Motor neuron (in vitro differentiated cells): Measurements from ENCODE around the gene ANXA7. TPM values are rescaled to one million over a fixed set of nuclear protein-coding genes. Genes with fewer than 3 reads are reported as not detected.
"Not testable (repeated sequence)": the region's sequence is repeated elsewhere in the genome, so short reads cannot be mapped to it uniquely, and the experiment has no call there.

Experiments used
- ATAC-seq, 8 experiments: fragments of 200-7000 bp; cut with Tn5 transposase; replicated peaks in 6 of 8; 2 replicates each; pipeline ENCODE4 v1.8.0; 2021; ENCODE audit warnings: mild to moderate bottlenecking in 8 of 8, moderate library complexity in 8 of 8
- H3K27ac ChIP-seq, 2 donors: fragments of 250-450 bp; sonication (Bioruptor Pico); 2 replicates each; pipeline ENCODE4 v1.9.0; 2021; ENCODE audit warnings: antibody characterized with exemption in 2 of 2, mild to moderate bottlenecking in 2 of 2, moderate library complexity in 1 of 2
- H3K4me1 ChIP-seq, 2 donors: fragments of 250-450 bp; sonication (Bioruptor Pico); replicated peaks in 1 of 2; 2 replicates each; pipeline ENCODE4 v1.6.1; 2021; ENCODE audit warnings: antibody characterized with exemption in 2 of 2, mild to moderate bottlenecking in 2 of 2, moderate library complexity in 1 of 2
- H3K4me3 ChIP-seq, 5 donors: fragments of 250-450 bp; sonication (Bioruptor Pico); 2 replicates each; pipeline ENCODE4 v1.9.0; 2021; ENCODE audit warnings: antibody characterized with exemption in 5 of 5, mild to moderate bottlenecking in 5 of 5, moderate library complexity in 4 of 5
- WGBS, 10 experiments: fragments of 450-650 bp; shearing (Covaris generic); methylation state at CpG; one replicate each; pipeline ENCODE4 v1.0.0; 2022; 5-methylcytosine and 5-hydroxymethylcytosine counted together
- in situ Hi-C, 9 experiments: fragments of 400-800 bp; cut with MboI; loops; one replicate each; pipeline ENCODE4 v1.15.0; 2021; ENCODE audit warnings: low sequenced_read_pairs in 9 of 9, low pct_unique_long_range_greater_than_20kb in 2 of 9; ENCODE audit not compliant: unreplicated experiment in 9 of 9
- total RNA-seq, 8 experiments: library from RNA; unstranded; fragments of 300-600 nt; gene quantifications; 2 replicates each; pipeline versions ENCODE4 v1.2.3 to v1.2.4, GENCODE V29; 2022

ANXA7 gene
- total RNA-seq, 8 experiments from 2014 or later: 18.2 to 163 (median 36.9) TPM

GRCh38 chr10:73399063-73399462 lies 14.8 kb downstream of the ANXA7 start:
- in situ Hi-C loops: no loop called here
- no peak for ATAC-seq
- Histone ChIP-seq H3K4me3 (no peak overlapping the region), H3K27ac (no peak overlapping the region), H3K4me1 (no peaks in the 10 kb centered on the region)
- WGBS, 10 experiments: 61 to 92% (median 79%) methylated on average over 1 to 4 of the region's 4 CpGs

- Histone ChIP-seq H3K4me3 (no peak overlapping the region), H3K27ac (no peak overlapping the region), H3K4me1 (no peaks in the 10 kb centered on the region)
- in situ Hi-C loops: no loop called here
- no peak for ATAC-seq
- 92 to 100% (median 100%) methylated on average over 1 to 4 of the region's 6 CpGs; no CpG with 5 or more reads in 3 of the 10 experiments for WGBS, 10 experiments
These were observed 15.8 kb downstream of the ANXA7 start for GRCh38 chr10:73398024-73398423.

- 100% methylated on average over 1 of the region's 4 CpGs; no CpG with 5 or more reads in 9 of the 10 experiments for WGBS, 10 experiments
- not testable (repeated sequence) for H3K4me3 ChIP-seq
These were observed 19.5 kb downstream of the ANXA7 start for GRCh38 chr10:73394325-73394724.

GRCh38 chr10:73388228-73388627 lies 25.6 kb downstream of the ANXA7 start:
- Histone ChIP-seq H3K27ac (no peak overlapping the region), H3K4me3 (no peak overlapping the region), H3K4me1 (no peaks in the 10 kb centered on the region)
- in situ Hi-C loops: no loop called here
- no peak for ATAC-seq
- 80 to 100% (median 90%) methylated on average over 1 to 4 of the region's 4 CpGs; no CpG with 5 or more reads in 1 of the 10 experiments for WGBS, 10 experiments

More at GRCh38 chr10:73394325-73394724, 19.5 kb downstream of the ANXA7 start:
- H3K27ac ChIP-seq, in situ Hi-C loops, ATAC-seq, H3K4me1 ChIP-seq: not testable (repeated sequence)

- Histone ChIP-seq H3K4me3 (no peak overlapping the region), H3K4me1 (no peaks in the 10 kb centered on the region), H3K27ac (no peak overlapping the region)
- WGBS, 10 experiments: 86 to 98% (median 94%) methylated on average over 1 to 7 of the region's 7 CpGs; no CpG with 5 or more reads in 1 of the 10 experiments
- in situ Hi-C loops: no loop called here
- ATAC-seq: no peak
These were observed 27.3 kb downstream of the ANXA7 start for GRCh38 chr10:73386583-73386982.

- in situ Hi-C loops: no loop called here
- ATAC-seq: no peak
- no peak overlapping the region for H3K27ac ChIP-seq
- no peaks in the 10 kb centered on the region for H3K4me1 ChIP-seq
- H3K4me3 ChIP-seq: no peak overlapping the region
- WGBS, 10 experiments: 43 to 100% (median 88%) methylated on average over 1 of the region's 1 CpG; no CpG with 5 or more reads in 4 of the 10 experiments
These were observed 34.7 kb downstream of the ANXA7 start for GRCh38 chr10:73379064-73379748.

GRCh38 chr10:73376679-73377078 lies 37.2 kb downstream of the ANXA7 start:
- in situ Hi-C loops: no loop called here
- Histone ChIP-seq H3K4me3 (no peak overlapping the region), H3K4me1 (no peaks in the 10 kb centered on the region), H3K27ac (no peak overlapping the region)
- no peak for ATAC-seq
- WGBS, 10 experiments: 80 to 100% (median 89%) methylated on average over 1 to 3 of the region's 3 CpGs; no CpG with 5 or more reads in 1 of the 10 experiments

GRCh38 chr10:73368238-73368637 lies 45.6 kb downstream of the ANXA7 start:
- in situ Hi-C loops: no loop called here
- no peak overlapping the region for H3K27ac ChIP-seq
- no peak for ATAC-seq
- WGBS, 10 experiments: 93 to 100% (median 100%) methylated on average over 2 to 4 of the region's 4 CpGs; no CpG with 5 or more reads in 3 of the 10 experiments
- peaks cover 0 to 7% of the 10 kb centered on the region in 2 donors for H3K4me1 ChIP-seq
- no peak overlapping the region for H3K4me3 ChIP-seq

- 62 to 100% (median 96%) methylated on average over 1 to 6 of the region's 6 CpGs for WGBS, 10 experiments
- in situ Hi-C loops: no loop called here
- H3K4me3 ChIP-seq: no peak overlapping the region
- peaks cover 0 to 7% of the 10 kb centered on the region in 2 donors for H3K4me1 ChIP-seq
- H3K27ac ChIP-seq: no peak overlapping the region
- peak in 2 of 8 experiments; percentile 24 to 29 for ATAC-seq
These were observed 47.2 kb downstream of the ANXA7 start for GRCh38 chr10:73366381-73367298.

GRCh38 chr10:73364964-73365363 lies 48.9 kb downstream of the ANXA7 start:
- H3K4me1 ChIP-seq: peaks cover 0 to 7% of the 10 kb centered on the region in 2 donors
- no peak overlapping the region for H3K27ac ChIP-seq
- H3K4me3 ChIP-seq: no peak overlapping the region
- ATAC-seq: no peak
- WGBS, 10 experiments: 80 to 100% (median 100%) methylated on average over 1 to 3 of the region's 3 CpGs; no CpG with 5 or more reads in 1 of the 10 experiments
- in situ Hi-C loops: no loop called here

- WGBS, 10 experiments: 0 to 100% (median 92%) methylated on average over 1 to 8 of the region's 8 CpGs; no CpG with 5 or more reads in 1 of the 10 experiments
- in situ Hi-C loops: no loop called here
- Histone ChIP-seq H3K4me1 (no peaks in the 10 kb centered on the region), H3K27ac (no peak overlapping the region), H3K4me3 (no peak overlapping the region)
- ATAC-seq: no peak
These were observed 54.4 kb downstream of the ANXA7 start for GRCh38 chr10:73359492-73359891.

GRCh38 chr10:73358331-73359279 lies 55.3 kb downstream of the ANXA7 start, which contains the start of gene CFAP70:
Gene CFAP70, minus strand, starts transcription at chr10:73358864. Its CDS starts 4,068 bp downstream, at chr10:73354796.
- H3K27ac ChIP-seq: no peak within 1 kb of the TSS
- H3K4me3 ChIP-seq: peak within 1 kb of the TSS; percentile 58 to 87 (median 76)
- no peaks in the 10 kb centered on the region for H3K4me1 ChIP-seq
- in situ Hi-C loops: no loop called here
- whole genome bisulfite sequencing, 10 experiments: 0 to 10% (median 2%) methylated on average over 1 to 29 of the region's 45 CpGs
- ATAC-seq: peak; percentile 92 to 100 (median 99)
